HepG2 (cell line): Measurements from ENCODE around the gene RAD18. TPM values are rescaled to one million over a fixed set of nuclear protein-coding genes. Genes with fewer than 3 reads are reported as not detected.

Experiments
- ATAC-seq: fragments of 200-7000 bp; cut with Tn5 transposase; 3 replicates; pipeline ENCODE4 v1.9.1; 2020; ENCODE audit warnings: mild to moderate bottlenecking, moderate library complexity
- BruUV-seq: library from RNA; stranded (reverse); fragments of 400-500 nt; replicated peaks from 2 replicates; lab custom pipeline; 2021; lab: Mats Ljungman, UMichigan
- CTCF ChIA-PET: fragments of 300-600 bp; formaldehyde crosslinking; extraction: SDS; loops from one replicate; lab custom pipeline; 2021; ENCODE audit warnings: low total read pairs, inconsistent platforms, low intra/inter-chr PET ratio; lab: Yijun Ruan, JAX
- POLR2A ChIA-PET: fragments of 350-600 bp; sonication (Branson Sonifier 250); formaldehyde crosslinking; loops from one replicate; lab custom pipeline; 2020; ENCODE audit warnings: antibody characterized with exemption, inconsistent platforms; lab: Yijun Ruan, JAX
- DNase-seq: peaks from one replicate; pipeline ENCODE4 v3.0.0-alpha.2; 2015; ENCODE audit warnings: low spot score
- FAIRE-seq: peaks from 3 replicates; lab custom pipeline; 2011; peaks lifted over from hg19 to GRCh38; lab: Jason Lieb, UNC
- H2AFZ ChIP-seq: one replicate; pipeline ENCODE4 v1.6.1; 2011; ENCODE audit warnings: low read length, inconsistent platforms
- H3K27ac ChIP-seq: fragments of 300-600 bp; 3 replicates; pipeline ENCODE4 v1.8.0; 2011; ENCODE audit warnings: mixed run types, mild to moderate bottlenecking, mixed read lengths, low read length, inconsistent platforms; ENCODE audit not compliant: insufficient read depth; ENCODE audit errors: extremely low read length
- H3K27me3 ChIP-seq, 2 experiments: fragments of 200-600 bp in 1 of 2; 2 replicates in 1 of 2; 3 replicates in 1 of 2; pipeline versions ENCODE4 v1.6.0 to v1.8.0; 2011; ENCODE audit warnings: low read length in 2 of 2, mild to moderate bottlenecking in 2 of 2, moderate library complexity in 2 of 2, inconsistent platforms in 1 of 2; ENCODE audit not compliant: insufficient read depth in 2 of 2, control insufficient read depth in 1 of 2
- H3K36me3 ChIP-seq, 2 experiments: fragments of 200-600 bp in 1 of 2; replicated peaks in 1 of 2; 2 replicates in 1 of 2; 3 replicates in 1 of 2; pipeline versions ENCODE4 v1.5.1 to v1.8.0; 2011; ENCODE audit warnings: low read length in 2 of 2, inconsistent platforms in 1 of 2; ENCODE audit not compliant: insufficient read depth in 2 of 2, control insufficient read depth in 1 of 2
- H3K4me1 ChIP-seq: 2 replicates; pipeline ENCODE4 v1.5.1; 2012; ENCODE audit warnings: low read length, inconsistent platforms; ENCODE audit not compliant: insufficient read depth
- H3K4me2 ChIP-seq: 2 replicates; pipeline ENCODE4 v1.6.0; 2011; ENCODE audit warnings: low read depth, low read length, inconsistent platforms
- H3K4me3 ChIP-seq, 3 experiments: fragments of 200-600 bp in 1 of 3; sonication (generic), shearing (Covaris generic) in 1 of 3; replicated peaks in 1 of 3; 2 replicates each; pipeline ENCODE4 v1.5.1; 2011 to 2016; ENCODE audit warnings: low read length in 3 of 3, inconsistent platforms in 2 of 3, low read depth in 2 of 3, mild to moderate bottlenecking in 2 of 3, control low read depth in 1 of 3, mixed read lengths in 1 of 3; ENCODE audit not compliant: insufficient read depth in 1 of 3
- H3K79me2 ChIP-seq: one replicate; pipeline ENCODE4 v1.6.1; 2011; ENCODE audit warnings: low read length, inconsistent platforms; ENCODE audit not compliant: insufficient read depth
- H3K9ac ChIP-seq: 2 replicates; pipeline ENCODE4 v1.6.0; 2011; ENCODE audit warnings: mild to moderate bottlenecking, low read depth, low read length, inconsistent platforms; ENCODE audit not compliant: insufficient read depth
- H3K9me3 ChIP-seq: 2 replicates; pipeline ENCODE4 v1.5.1; 2012; ENCODE audit warnings: mild to moderate bottlenecking, low read length
- H4K20me1 ChIP-seq: 2 replicates; pipeline ENCODE4 v1.6.0; 2011; ENCODE audit warnings: inconsistent platforms, mild to moderate bottlenecking, low read length, moderate library complexity; ENCODE audit not compliant: insufficient read depth
- ARID2 ChIP-seq: sonication (generic); formaldehyde crosslinking; IDR thresholded peaks from 2 replicates; pipeline ENCODE4 v1.8.1; 2022; ENCODE audit warnings: mild to moderate bottlenecking, missing genetic modification reagents, borderline replicate concordance
- ATF7 ChIP-seq, 2 experiments: fragments of 450-650 bp in 1 of 2; sonication (generic) in 1 of 2; formaldehyde crosslinking in 1 of 2; IDR thresholded peaks; 2 replicates each; pipeline versions ENCODE4 v1.4.0 to v1.6.1; 2016 to 2020; ENCODE audit warnings: antibody characterized with exemption in 1 of 2, mild to moderate bottlenecking in 1 of 2, missing genetic modification reagents in 1 of 2
- BCL6 ChIP-seq: IDR thresholded peaks from 2 replicates; pipeline ENCODE4 v1.6.1; 2016; ENCODE audit warnings: missing genetic modification reagents, missing compliant biosample characterization
- CENPX ChIP-seq: sonication (generic); formaldehyde crosslinking; IDR thresholded peaks from 2 replicates; pipeline ENCODE4 v1.9.0; 2021; ENCODE audit warnings: mild to moderate bottlenecking, missing genetic modification reagents, moderate library complexity
- FIP1L1 ChIP-seq: fragments of 200-400 bp; formaldehyde crosslinking; IDR thresholded peaks from 2 replicates; pipeline ENCODE4 v1.6.1; 2018; ENCODE audit warnings: low read depth, mild to moderate bottlenecking, low read length, moderate library complexity, borderline replicate concordance; ENCODE audit not compliant: insufficient read depth
- IKZF1 ChIP-seq: fragments of 450-650 bp; IDR thresholded peaks from 2 replicates; pipeline ENCODE4 v1.7.1; 2016
- KLF13 ChIP-seq: sonication (generic); formaldehyde crosslinking; IDR thresholded peaks from 2 replicates; pipeline ENCODE4 v1.4.0; 2020; ENCODE audit warnings: mild to moderate bottlenecking, missing genetic modification reagents
- MAF1 ChIP-seq: sonication (generic); formaldehyde crosslinking; IDR thresholded peaks from 2 replicates; pipeline ENCODE4 v1.5.0; 2020; ENCODE audit warnings: missing genetic modification reagents, borderline replicate concordance
- SATB2 ChIP-seq: sonication (generic); formaldehyde crosslinking; IDR thresholded peaks from 2 replicates; pipeline ENCODE4 v1.5.0; 2020; ENCODE audit warnings: missing genetic modification reagents
- ZNF263 ChIP-seq: sonication (generic); formaldehyde crosslinking; IDR thresholded peaks from 2 replicates; pipeline ENCODE4 v1.4.0; 2020; ENCODE audit warnings: missing genetic modification reagents
- ZNF317 ChIP-seq: sonication (generic); formaldehyde crosslinking; IDR thresholded peaks from 2 replicates; pipeline ENCODE4 v1.5.0; 2020; ENCODE audit warnings: mild to moderate bottlenecking, missing genetic modification reagents
- ZNF335 ChIP-seq: sonication (generic); formaldehyde crosslinking; IDR thresholded peaks from 2 replicates; pipeline ENCODE4 v1.4.0; 2020; ENCODE audit warnings: missing genetic modification reagents
- ZNF792 ChIP-seq: IDR thresholded peaks from 2 replicates; pipeline ENCODE4 v1.6.1; 2016
- whole genome bisulfite sequencing: methylation state at CpG from one replicate; pipeline ENCODE4 v1.1.6; 2017; ENCODE audit warnings: low lambda C conversion rate; 5-methylcytosine and 5-hydroxymethylcytosine counted together
- in situ Hi-C: cut with HindIII; loops from 2 replicates; pipeline ENCODE4 v1.10.0; 2017; ENCODE audit warnings: low pct_unique_long_range_greater_than_20kb; ENCODE audit not compliant: extremely low pct_ligation_motif_present
- intact Hi-C: fragments of 100-400 bp; cut with micrococcal nuclease; formaldehyde crosslinking; loops from one replicate; pipeline ENCODE4 v1.10.0; 2022; ENCODE audit not compliant: unreplicated experiment
- polyA plus RNA-seq, 8 experiments: library from polyadenylated mRNA; depleted of rRNA in 3 of 8; stranded (reverse) in 7 of 8; unstranded in 1 of 8; fragments of >200 nt; fragmentation: Illumina TruSeq in 4 of 8; extraction: Trizol in 4 of 8; gene quantifications; 2 replicates each; pipeline versions ENCODE4 v1.2.1 to v1.2.3, GENCODE V29; 2011 to 2016; ENCODE audit warnings: low read depth in 4 of 8, missing spikeins in 1 of 8, mixed read lengths in 1 of 8; ENCODE audit not compliant: insufficient read depth in 1 of 8
- total RNA-seq, 5 experiments: library from RNA; depleted of rRNA; stranded (reverse); fragments of >200 nt; fragmentation: Illumina TruSeq; extraction: Trizol; gene quantifications; 2 replicates each; pipeline ENCODE4 v1.2.3, GENCODE V29; 2016; ENCODE audit warnings: low read depth in 1 of 5
- TF ChIP-seq, protein P1 (sequence below): sonication (generic); formaldehyde crosslinking; conservative IDR thresholded peaks from 2 replicates; pipeline ENCODE4 v1.4.0; 2020; ENCODE audit warnings: missing genetic modification reagents
- TF ChIP-seq, protein P2 (sequence below): sonication (generic); formaldehyde crosslinking; IDR thresholded peaks from 2 replicates; pipeline ENCODE4 v1.5.1; 2020; ENCODE audit warnings: missing genetic modification reagents, mild to moderate bottlenecking, borderline replicate concordance
- TF ChIP-seq, protein P3 (sequence below): sonication (generic); formaldehyde crosslinking; IDR thresholded peaks from 2 replicates; pipeline ENCODE4 v1.8.1; 2023; ENCODE audit warnings: missing genetic modification reagents, mild to moderate bottlenecking, borderline replicate concordance

RAD18 gene
- total and polyA plus RNA-seq, 2 of the 13 experiments (the other 11 are each of a cell fraction or from before 2014, with no cell fraction given): 5.9 to 20.7 TPM

DNA sequence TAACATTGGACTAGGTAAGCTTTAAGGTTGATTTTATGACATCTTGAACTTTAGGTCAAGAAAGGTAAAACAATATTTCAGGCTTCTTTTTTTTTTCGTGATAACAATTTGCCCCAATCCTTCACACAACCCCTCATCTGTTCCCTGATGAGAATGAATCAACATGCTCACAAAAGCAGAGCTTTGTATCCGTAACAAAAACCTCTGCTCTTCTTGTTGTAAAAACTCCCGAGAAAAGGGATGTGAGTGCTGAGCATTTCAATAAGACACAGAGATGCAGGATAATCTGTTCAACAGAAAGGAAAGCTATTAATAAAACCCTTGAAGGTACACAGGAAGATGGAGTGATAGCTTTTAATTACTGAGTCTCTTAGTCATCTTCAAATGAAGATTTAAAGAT, 94.3 kb downstream of the RAD18 start (continued):
- TF ChIP-seq, protein P1, sequence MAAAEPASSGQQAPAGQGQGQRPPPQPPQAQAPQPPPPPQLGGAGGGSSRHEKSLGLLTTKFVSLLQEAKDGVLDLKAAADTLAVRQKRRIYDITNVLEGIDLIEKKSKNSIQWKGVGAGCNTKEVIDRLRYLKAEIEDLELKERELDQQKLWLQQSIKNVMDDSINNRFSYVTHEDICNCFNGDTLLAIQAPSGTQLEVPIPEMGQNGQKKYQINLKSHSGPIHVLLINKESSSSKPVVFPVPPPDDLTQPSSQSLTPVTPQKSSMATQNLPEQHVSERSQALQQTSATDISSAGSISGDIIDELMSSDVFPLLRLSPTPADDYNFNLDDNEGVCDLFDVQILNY (CRISPR knock-in tag): no peak
- TF ChIP-seq ZNF792 (CRISPR knock-in tag): no peak
- TF ChIP-seq ZNF335 (CRISPR knock-in tag): no peak
- no peak for TF ChIP-seq KLF13 (CRISPR knock-in tag)

DNA sequence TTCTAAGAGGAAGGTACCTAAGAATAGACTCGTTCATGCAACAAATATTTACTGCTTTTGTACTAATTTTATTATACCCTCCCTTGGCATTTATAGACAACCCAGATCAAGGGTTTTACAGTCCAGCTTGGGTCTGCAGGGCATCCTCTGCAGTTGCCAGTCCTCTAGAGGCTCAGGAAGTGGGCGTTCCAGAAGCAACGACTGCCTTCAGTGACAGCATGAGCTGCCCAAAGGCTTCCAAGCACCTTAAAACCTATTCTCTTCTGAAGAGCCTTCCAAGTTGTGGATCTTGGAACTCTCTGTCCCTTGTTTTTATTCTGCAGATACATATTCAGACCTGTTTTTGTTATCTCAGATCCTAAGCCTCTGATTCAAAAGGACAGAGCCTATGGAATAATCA, 95.6 kb downstream of the RAD18 start:
- no peak overlapping the region for H3K27ac ChIP-seq
- H3K9me3 ChIP-seq: no peaks in the 10 kb centered on the region
- no peak for DNase-seq
- no peak for TF ChIP-seq BCL6 (CRISPR knock-in tag)
- no peak for TF ChIP-seq MAF1
- TF ChIP-seq SATB2: no peak
- no peak for TF ChIP-seq ZNF263 (CRISPR knock-in tag)
- TF ChIP-seq, protein P2, sequence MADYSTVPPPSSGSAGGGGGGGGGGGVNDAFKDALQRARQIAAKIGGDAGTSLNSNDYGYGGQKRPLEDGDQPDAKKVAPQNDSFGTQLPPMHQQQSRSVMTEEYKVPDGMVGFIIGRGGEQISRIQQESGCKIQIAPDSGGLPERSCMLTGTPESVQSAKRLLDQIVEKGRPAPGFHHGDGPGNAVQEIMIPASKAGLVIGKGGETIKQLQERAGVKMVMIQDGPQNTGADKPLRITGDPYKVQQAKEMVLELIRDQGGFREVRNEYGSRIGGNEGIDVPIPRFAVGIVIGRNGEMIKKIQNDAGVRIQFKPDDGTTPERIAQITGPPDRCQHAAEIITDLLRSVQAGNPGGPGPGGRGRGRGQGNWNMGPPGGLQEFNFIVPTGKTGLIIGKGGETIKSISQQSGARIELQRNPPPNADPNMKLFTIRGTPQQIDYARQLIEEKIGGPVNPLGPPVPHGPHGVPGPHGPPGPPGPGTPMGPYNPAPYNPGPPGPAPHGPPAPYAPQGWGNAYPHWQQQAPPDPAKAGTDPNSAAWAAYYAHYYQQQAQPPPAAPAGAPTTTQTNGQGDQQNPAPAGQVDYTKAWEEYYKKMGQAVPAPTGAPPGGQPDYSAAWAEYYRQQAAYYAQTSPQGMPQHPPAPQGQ (CRISPR knock-in tag): no peak
- TF ChIP-seq IKZF1: no peak
- TF ChIP-seq ATF7 (IDR thresholded peaks at IDR 0.05): no peak
- no peak for TF ChIP-seq ATF7 (CRISPR knock-in tag; IDR thresholded peaks at IDR 0.05)
- no peak for TF ChIP-seq CENPX (CRISPR knock-in tag)
- TF ChIP-seq, protein P3, sequence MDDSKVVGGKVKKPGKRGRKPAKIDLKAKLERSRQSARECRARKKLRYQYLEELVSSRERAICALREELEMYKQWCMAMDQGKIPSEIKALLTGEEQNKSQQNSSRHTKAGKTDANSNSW (CRISPR knock-in tag): no peak
- no peak for TF ChIP-seq ARID2 (CRISPR knock-in tag)
- TF ChIP-seq ZNF317: no peak
- no peak for TF ChIP-seq FIP1L1
- ATAC-seq: no peak
- no peak overlapping the region for H2AFZ ChIP-seq
- H3K27me3 ChIP-seq: no peaks in the 10 kb centered on the region
- no peak overlapping the region for H3K9ac ChIP-seq
- POLR2A ChIA-PET: no interaction called here
- H3K79me2 ChIP-seq: no peaks in the 10 kb centered on the region
- WGBS: 95% methylated on average over 3 of the region's 3 CpGs
- in situ Hi-C loops: no loop called here
- intact Hi-C loops: no loop called here
- H3K4me3 ChIP-seq: no peak overlapping the region
- no peak for FAIRE-seq
- H3K36me3 ChIP-seq: no peaks in the 10 kb centered on the region
- no peaks in the 10 kb centered on the region for H4K20me1 ChIP-seq
- CTCF ChIA-PET: no interaction called here
- BruUV-seq: no TSS peak
- peaks cover 8% of the 10 kb centered on the region for H3K4me1 ChIP-seq
- no peak overlapping the region for H3K4me2 ChIP-seq
